Adrenal gland (tissue), 5 donors: Measurements from ENCODE around the gene UGT2A3.

Experiments used
- POLR2A ChIP-seq, 2 donors: fragments of 450-650 bp; IDR thresholded peaks; one replicate each; pipeline ENCODE4 v1.6.1; 2017; ENCODE audit warnings: antibody characterized with exemption in 2 of 2, mild to moderate bottlenecking in 2 of 2, moderate library complexity in 1 of 2
- TF ChIP-seq, protein P1 (sequence below), 6 experiments: fragments of 450-650 bp in 4 of 6; fragments of 200-600 bp in 2 of 6; sonication (generic) in 1 of 6; IDR thresholded peaks; 1 replicate in 5 of 6; 2 replicates in 1 of 6; pipeline versions ENCODE4 v1.5.1 to v1.8.0; 2016 to 2021; ENCODE audit warnings: antibody characterized with exemption in 6 of 6, mild to moderate bottlenecking in 2 of 6, moderate library complexity in 1 of 6
- donor health status: DM: no; HTN: no; CAD: no.

DNA sequence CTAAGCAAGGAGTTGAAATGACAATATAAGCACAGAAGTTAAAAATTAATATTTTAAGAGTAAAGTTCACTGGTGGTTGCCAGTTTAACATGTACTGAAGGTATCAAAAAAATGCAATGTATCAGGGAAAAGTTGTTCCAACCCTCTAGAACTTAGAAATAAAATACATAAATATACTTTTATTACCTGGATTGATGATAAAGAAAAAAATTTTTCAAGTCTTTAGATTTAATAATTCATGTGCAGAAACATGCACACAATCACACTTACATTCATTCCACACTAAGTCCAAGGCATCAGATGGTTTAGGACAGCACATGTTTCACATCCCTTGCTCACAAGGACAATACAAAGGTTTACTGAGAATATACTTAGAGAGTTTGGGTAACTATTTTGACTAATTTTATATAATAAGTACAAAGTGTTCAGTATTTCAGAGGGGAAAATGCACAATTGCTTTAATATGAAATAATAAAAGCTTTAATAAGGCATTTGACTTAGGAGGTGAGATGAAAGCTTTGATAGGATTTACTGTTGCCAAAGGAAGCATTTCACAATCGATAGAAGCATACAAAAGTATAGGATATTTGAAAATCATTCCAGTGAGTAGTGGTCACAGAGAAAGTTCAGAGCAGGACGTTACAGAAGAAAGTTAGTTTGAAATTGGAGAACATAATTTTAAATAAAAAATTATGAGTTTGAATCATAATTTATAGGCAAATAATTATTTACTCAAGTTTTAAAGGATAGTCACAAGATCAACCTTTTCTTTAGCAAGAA, 392 bp upstream of the UGT2A3 start:
- TF ChIP-seq, protein P1, sequence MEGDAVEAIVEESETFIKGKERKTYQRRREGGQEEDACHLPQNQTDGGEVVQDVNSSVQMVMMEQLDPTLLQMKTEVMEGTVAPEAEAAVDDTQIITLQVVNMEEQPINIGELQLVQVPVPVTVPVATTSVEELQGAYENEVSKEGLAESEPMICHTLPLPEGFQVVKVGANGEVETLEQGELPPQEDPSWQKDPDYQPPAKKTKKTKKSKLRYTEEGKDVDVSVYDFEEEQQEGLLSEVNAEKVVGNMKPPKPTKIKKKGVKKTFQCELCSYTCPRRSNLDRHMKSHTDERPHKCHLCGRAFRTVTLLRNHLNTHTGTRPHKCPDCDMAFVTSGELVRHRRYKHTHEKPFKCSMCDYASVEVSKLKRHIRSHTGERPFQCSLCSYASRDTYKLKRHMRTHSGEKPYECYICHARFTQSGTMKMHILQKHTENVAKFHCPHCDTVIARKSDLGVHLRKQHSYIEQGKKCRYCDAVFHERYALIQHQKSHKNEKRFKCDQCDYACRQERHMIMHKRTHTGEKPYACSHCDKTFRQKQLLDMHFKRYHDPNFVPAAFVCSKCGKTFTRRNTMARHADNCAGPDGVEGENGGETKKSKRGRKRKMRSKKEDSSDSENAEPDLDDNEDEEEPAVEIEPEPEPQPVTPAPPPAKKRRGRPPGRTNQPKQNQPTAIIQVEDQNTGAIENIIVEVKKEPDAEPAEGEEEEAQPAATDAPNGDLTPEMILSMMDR (IDR thresholded peaks at IDR 0.05) = no peak
- TF ChIP-seq POLR2A (IDR thresholded peaks at IDR 0.05) = no peak
